H1 (cell line): ENCODE data around the gene IPO13. TPM values are rescaled to one million over a fixed set of nuclear protein-coding genes. Genes with fewer than 3 reads are reported as not detected.

Experiments
- CTCF ChIA-PET: fragments of 300-600 bp; sonication (Branson Sonifier 250); formaldehyde crosslinking; loops from one replicate; lab custom pipeline; 2021; ENCODE audit not compliant: partially characterized antibody; lab: Charles Lee
- POLR2A ChIA-PET: fragments of 300-600 bp; sonication (Branson Sonifier 250); formaldehyde crosslinking; loops from one replicate; lab custom pipeline; 2021; ENCODE audit warnings: inconsistent platforms; ENCODE audit not compliant: partially characterized antibody; lab: Charles Lee
- DNase-seq, 2 experiments: peaks; one replicate each; pipeline versions ENCODE4 v3.0.0 to v3.0.0-alpha.2; 2010 to 2022; ENCODE audit warnings: low spot score in 2 of 2, low read depth in 1 of 2, mixed read lengths in 1 of 2
- FAIRE-seq: peaks from 2 replicates; lab custom pipeline; 2011; peaks lifted over from hg19 to GRCh38; lab: Jason Lieb, UNC
- H2AFZ ChIP-seq: 2 replicates; pipeline ENCODE4 v1.8.1; 2012; ENCODE audit warnings: low read length, inconsistent platforms
- H2AK5ac ChIP-seq: 2 replicates; pipeline ENCODE4 v1.6.1; 2013; ENCODE audit warnings: low read depth, low read length
- H2BK120ac ChIP-seq: replicated peaks from 2 replicates; pipeline ENCODE3; 2013; ENCODE audit warnings: low read depth, low read length, inconsistent platforms
- H2BK12ac ChIP-seq: 2 replicates; pipeline ENCODE4 v1.6.1; 2013; ENCODE audit warnings: low read depth, low read length
- H2BK15ac ChIP-seq: 2 replicates; pipeline ENCODE4 v1.6.1; 2013; ENCODE audit warnings: low read length
- H2BK20ac ChIP-seq: 2 replicates; pipeline ENCODE4 v1.6.1; 2013; ENCODE audit warnings: low read length
- H2BK5ac ChIP-seq: 2 replicates; pipeline ENCODE4 v1.6.1; 2013; ENCODE audit warnings: low read depth, low read length
- H3K14ac ChIP-seq: 2 replicates; pipeline ENCODE4 v1.6.1; 2013; ENCODE audit warnings: inconsistent platforms; ENCODE audit not compliant: insufficient read length
- H3K18ac ChIP-seq: 2 replicates; pipeline ENCODE4 v1.6.1; 2013; ENCODE audit warnings: low read length; ENCODE audit errors: extremely low read depth
- H3K23ac ChIP-seq: 2 replicates; pipeline ENCODE4 v1.6.1; 2013; ENCODE audit warnings: inconsistent platforms; ENCODE audit not compliant: insufficient read length
- H3K23me2 ChIP-seq: 2 replicates; pipeline ENCODE4 v1.6.1; 2013; ENCODE audit warnings: low read depth, low read length
- H3K27ac ChIP-seq: 2 replicates; pipeline ENCODE4 v1.6.1; 2011; ENCODE audit warnings: low read depth, low read length, inconsistent platforms
- H3K27me3 ChIP-seq, 4 experiments: replicated peaks in 1 of 4; 1 replicate in 1 of 4; 2 replicates in 3 of 4; pipeline versions ENCODE4 v1.6.1 to v1.8.1; 2011 to 2013; ENCODE audit warnings: low read length in 3 of 4, mild to moderate bottlenecking in 3 of 4, inconsistent platforms in 2 of 4, mixed read lengths in 2 of 4, moderate library complexity in 1 of 4; ENCODE audit not compliant: control insufficient read depth in 3 of 4, insufficient read depth in 3 of 4; ENCODE audit errors: extremely low read depth in 1 of 4
- H3K36me3 ChIP-seq, 4 experiments: 2 replicates each; pipeline versions ENCODE4 v1.6.1 to v1.8.1; 2011 to 2013; ENCODE audit warnings: mild to moderate bottlenecking in 4 of 4, low read length in 3 of 4, moderate library complexity in 2 of 4, control low read depth in 1 of 4, inconsistent platforms in 1 of 4; ENCODE audit not compliant: insufficient read depth in 4 of 4, control insufficient read depth in 2 of 4
- H3K4ac ChIP-seq: replicated peaks from 2 replicates; pipeline ENCODE3; 2013; ENCODE audit warnings: low read length, low read depth, mixed read lengths, inconsistent platforms; ENCODE audit not compliant: insufficient read length
- H3K4me1 ChIP-seq, 4 experiments: replicated peaks in 1 of 4; 1 replicate in 1 of 4; 2 replicates in 3 of 4; pipeline versions ENCODE4 v1.6.1 to v1.8.1; 2011 to 2013; ENCODE audit warnings: low read length in 3 of 4, inconsistent platforms in 2 of 4, mixed read lengths in 1 of 4; ENCODE audit not compliant: insufficient read depth in 4 of 4, control insufficient read depth in 3 of 4
- H3K4me2 ChIP-seq, 2 experiments: 2 replicates each; pipeline versions ENCODE4 v1.6.1 to v1.8.1; 2011 to 2013; ENCODE audit warnings: low read depth in 2 of 2, low read length in 2 of 2, control low read depth in 1 of 2, inconsistent platforms in 1 of 2, mild to moderate bottlenecking in 1 of 2; ENCODE audit not compliant: insufficient read depth in 1 of 2
- H3K4me3 ChIP-seq, 4 experiments: fragments of 200-600, 300-600 bp in 1 of 4; sonication (generic), shearing (Covaris generic), sonication (Bioruptor Twin) in 1 of 4; 2 replicates each; pipeline versions ENCODE4 v1.5.1 to v1.8.1; 2011 to 2016; ENCODE audit warnings: low read length in 4 of 4, low read depth in 3 of 4, control low read depth in 2 of 4, inconsistent platforms in 2 of 4, mild to moderate bottlenecking in 2 of 4, mixed read lengths in 1 of 4, moderate library complexity in 1 of 4; ENCODE audit not compliant: insufficient read depth in 2 of 4; ENCODE audit errors: extremely low read depth in 1 of 4
- H3K56ac ChIP-seq: replicated peaks from 2 replicates; pipeline ENCODE3; 2013; ENCODE audit warnings: low read depth, mild to moderate bottlenecking, mixed read lengths, low read length, inconsistent platforms; ENCODE audit not compliant: insufficient read length
- H3K79me1 ChIP-seq: 2 replicates; pipeline ENCODE4 v1.6.1; 2013; ENCODE audit warnings: low read depth, low read length, control low read depth
- H3K79me2 ChIP-seq, 2 experiments: 2 replicates each; pipeline versions ENCODE4 v1.6.1 to v1.8.1; 2012 to 2013; ENCODE audit warnings: low read length in 2 of 2, mild to moderate bottlenecking in 2 of 2, inconsistent platforms in 1 of 2; ENCODE audit not compliant: insufficient read depth in 2 of 2, control insufficient read depth in 1 of 2
- H3K9ac ChIP-seq, 4 experiments: replicated peaks in 1 of 4; 1 replicate in 1 of 4; 2 replicates in 3 of 4; pipeline versions ENCODE4 v1.6.1 to v1.8.1; 2011 to 2013; ENCODE audit warnings: low read depth in 3 of 4, low read length in 3 of 4, control low read depth in 2 of 4, mild to moderate bottlenecking in 2 of 4, moderate library complexity in 2 of 4, inconsistent platforms in 1 of 4; ENCODE audit errors: extremely low read depth in 1 of 4
- H3K9me3 ChIP-seq, 2 experiments: 2 replicates each; pipeline versions ENCODE4 v1.6.1 to v1.8.1; 2012 to 2013; ENCODE audit warnings: mild to moderate bottlenecking in 2 of 2, moderate library complexity in 2 of 2, control low read depth in 1 of 2, inconsistent platforms in 1 of 2, low read depth in 1 of 2, low read length in 1 of 2, mixed read lengths in 1 of 2; ENCODE audit not compliant: insufficient read depth in 2 of 2
- H4K20me1 ChIP-seq, 2 experiments: replicated peaks in 1 of 2; 2 replicates each; pipeline versions ENCODE3 to v1.8.1; 2011 to 2013; ENCODE audit warnings: inconsistent platforms in 2 of 2, low read length in 2 of 2, mild to moderate bottlenecking in 1 of 2; ENCODE audit not compliant: insufficient read depth in 2 of 2, control insufficient read depth in 1 of 2
- H4K5ac ChIP-seq: 2 replicates; pipeline ENCODE4 v1.6.1; 2013; ENCODE audit warnings: low read length, low read depth, mixed read lengths, inconsistent platforms; ENCODE audit not compliant: insufficient read length
- H4K8ac ChIP-seq: 2 replicates; pipeline ENCODE4 v1.8.0; 2013; ENCODE audit warnings: mild to moderate bottlenecking, moderate library complexity, low read length, inconsistent platforms; ENCODE audit not compliant: insufficient read depth; ENCODE audit errors: extremely low read depth
- H4K91ac ChIP-seq: replicated peaks from 2 replicates; pipeline ENCODE3; 2013; ENCODE audit warnings: low read length, mixed read lengths, inconsistent platforms; ENCODE audit not compliant: insufficient read length
- CHD1 ChIP-seq: IDR thresholded peaks from 2 replicates; pipeline ENCODE4 v1.6.1; 2012; ENCODE audit warnings: low read depth, low read length, improper control_type of control experiment
- CTBP2 ChIP-seq: IDR thresholded peaks from 2 replicates; pipeline ENCODE4 v1.7.0; 2011; ENCODE audit warnings: borderline replicate concordance, mild to moderate bottlenecking, moderate library complexity, mixed read lengths, low read length; ENCODE audit not compliant: insufficient read depth, insufficient read length
- EP300 ChIP-seq, 2 experiments: IDR thresholded peaks; 1 replicate in 1 of 2; 2 replicates in 1 of 2; pipeline ENCODE4 v1.6.1; 2011 to 2012; ENCODE audit warnings: low read depth in 2 of 2, low read length in 2 of 2, mild to moderate bottlenecking in 2 of 2, borderline replicate concordance in 1 of 2, inconsistent platforms in 1 of 2, moderate library complexity in 1 of 2
- GTF2F1 ChIP-seq: IDR thresholded peaks from 2 replicates; pipeline ENCODE4 v1.6.1; 2012; ENCODE audit warnings: low read depth, low read length, improper control_type of control experiment, borderline replicate concordance
- HDAC6 ChIP-seq: IDR thresholded peaks from one replicate; pipeline ENCODE4 v1.7.1; 2012; ENCODE audit warnings: low read depth, mild to moderate bottlenecking, inconsistent platforms, low read length, moderate library complexity
- KDM1A ChIP-seq: fragments of 200-600, 300-600 bp; sonication (generic); IDR thresholded peaks from 2 replicates; pipeline ENCODE4 v1.7.1; 2016; ENCODE audit warnings: mild to moderate bottlenecking, low read length, borderline replicate concordance
- KDM5A ChIP-seq: fragments of 200-600 bp; IDR thresholded peaks from 2 replicates; pipeline ENCODE4 v1.7.1; 2012; ENCODE audit warnings: mild to moderate bottlenecking, low read length, inconsistent platforms, mixed read lengths
- MAFK ChIP-seq: IDR thresholded peaks from 2 replicates; pipeline ENCODE4 v1.6.1; 2012; ENCODE audit warnings: low read depth, mild to moderate bottlenecking, improper control_type of control experiment, low read length
- MAX ChIP-seq: IDR thresholded peaks from 2 replicates; pipeline ENCODE4 v1.6.1; 2012; ENCODE audit warnings: inconsistent platforms
- POLR2A ChIP-seq, 2 experiments: IDR thresholded peaks; 1 replicate in 1 of 2; 2 replicates in 1 of 2; pipeline ENCODE4 v1.6.1; 2011; ENCODE audit warnings: low read depth in 2 of 2, low read length in 2 of 2, mild to moderate bottlenecking in 2 of 2; ENCODE audit errors: control extremely low read depth in 1 of 2
- POU5F1 ChIP-seq: IDR thresholded peaks from 2 replicates; pipeline ENCODE4 v1.6.1; 2011; ENCODE audit warnings: low read depth, mild to moderate bottlenecking, low read length, moderate library complexity
- RAD21 ChIP-seq, 2 experiments: IDR thresholded peaks in 1 of 2; conservative IDR thresholded peaks in 1 of 2; 2 replicates each; pipeline ENCODE4 v1.6.1; 2011; ENCODE audit warnings: low read depth in 2 of 2, low read length in 2 of 2, improper control_type of control experiment in 1 of 2, inconsistent platforms in 1 of 2, mild to moderate bottlenecking in 1 of 2, moderate library complexity in 1 of 2
- SRF ChIP-seq: IDR thresholded peaks from 2 replicates; pipeline ENCODE4 v1.6.1; 2011; ENCODE audit warnings: mild to moderate bottlenecking, low read depth, low read length, moderate library complexity
- TCF12 ChIP-seq: IDR thresholded peaks from 2 replicates; pipeline ENCODE4 v1.6.1; 2011; ENCODE audit warnings: low read depth, mild to moderate bottlenecking, low read length
- WGBS, 2 experiments: shearing (Covaris generic) in 1 of 2; methylation state at CpG; one replicate each; pipeline versions ENCODE4 v1.1.6 to v1.1.7; 2013 to 2015; ENCODE audit warnings: low lambda C conversion rate in 2 of 2, mixed read lengths in 2 of 2, inconsistent platforms in 1 of 2, low coverage in 1 of 2, missing lambda C conversion rate in 1 of 2; ENCODE audit not compliant: insufficient replicate concordance in 2 of 2, insufficient coverage in 1 of 2, insufficient read length in 1 of 2; ENCODE audit errors: extremely low coverage in 1 of 2, missing lambda C conversion rate in 1 of 2; 5-methylcytosine and 5-hydroxymethylcytosine counted together
- polyA plus RNA-seq, 7 experiments: library from polyadenylated mRNA; depleted of rRNA in 3 of 7; stranded (reverse) in 5 of 7; unstranded in 2 of 7; fragments of >200 nt in 5 of 7; fragments of 200-250 nt in 2 of 7; gene quantifications; 1 replicate in 5 of 7; 2 replicates in 1 of 7; 4 replicates in 1 of 7; pipeline versions ENCODE4 v1.2.1 to v1.2.3, GENCODE V29; 2011 to 2013; ENCODE audit warnings: missing spikeins in 2 of 7, mixed read lengths in 2 of 7
- total RNA-seq: library from RNA; stranded (reverse); fragmentation: NEBNext Ultra II Directional; extraction: Animal tissue kit (Norgen Biotek cat#: 25700); gene quantifications from 2 replicates; pipeline ENCODE4 v1.2.1, GENCODE V29; 2021

Gene IPO13
- total and polyA plus RNA-seq, 2 of the 8 experiments (the other 6 are each of a cell fraction or from before 2014, with no cell fraction given), result 23.0 to 27.0 TPM

- H3K9ac ChIP-seq, result no peak overlapping the region
- H2AFZ ChIP-seq, result no peak overlapping the region
- H3K9me3 ChIP-seq, result no peaks in the 10 kb centered on the region
- H2BK15ac ChIP-seq, result no peak overlapping the region
- WGBS, 2 experiments, result 91% methylated on average over 6 of the region's 6 CpGs; no CpG with 5 or more reads in 1 of the 2 experiments
- no peak overlapping the region for H4K8ac ChIP-seq
- peaks cover 6% of the 10 kb centered on the region; the same call in 1 of the 2 replicates for H3K23me2 ChIP-seq
- DNase-seq (no peak), FAIRE-seq (no peak)
- H3K23ac ChIP-seq, result no peak overlapping the region
- H4K20me1 ChIP-seq, result peaks cover 2% of the 10 kb centered on the region in 2 experiments
- H3K4me3 ChIP-seq, result no peak overlapping the region
- H3K18ac ChIP-seq, result no peak overlapping the region
- ChIA-PET CTCF (interaction anchor here (1.0 to 21.8 kb wide), 5 partner anchors 9 to 51 kb away, joined by 3 to 478 read pairs (median 6); no protein-coding TSS in a partner anchor), POLR2A (interaction anchor here (3.9 to 27.1 kb wide), 3 partner anchors 24 to 34 kb away, joined by 28 to 544 read pairs (median 189); partner anchors contain the start of genes ATP6V0B, B4GALT2, DPH2 and SLC6A9)
- no peak overlapping the region for H3K4ac ChIP-seq
- H3K56ac ChIP-seq, result no peak overlapping the region
- H4K5ac ChIP-seq, result no peak overlapping the region
- peaks cover 0 to 10% (median 3%) of the 10 kb centered on the region in 4 experiments; a peak in 4 of 8 replicates for H3K36me3 ChIP-seq
- H2BK12ac ChIP-seq, result no peak overlapping the region
- no peak overlapping the region for H3K14ac ChIP-seq
- H3K79me2 ChIP-seq, result no peaks in the 10 kb centered on the region
- no peak overlapping the region for H2BK120ac ChIP-seq
- no peak overlapping the region for H2BK20ac ChIP-seq
- H3K27me3 ChIP-seq, result no peaks in the 10 kb centered on the region
- no peak overlapping the region for H2BK5ac ChIP-seq
- H4K91ac ChIP-seq, result no peak overlapping the region
- no peak overlapping the region for H2AK5ac ChIP-seq
- no peak overlapping the region for H3K27ac ChIP-seq
- peaks cover 0 to 4% (median 0%) of the 10 kb centered on the region in 4 experiments; a peak in 5 of 7 replicates for H3K4me1 ChIP-seq
- H3K4me2 ChIP-seq, result no peak overlapping the region
- H3K79me1 ChIP-seq, result no peaks in the 10 kb centered on the region
- TF ChIP-seq EP300 (IDR thresholded peaks at IDR 0.05; ENCODE audit: borderline replicate concordance in 1 of 2, low read depth in 2 of 2, low read length in 2 of 2), result no peak
- no peak for TF ChIP-seq POLR2A (IDR thresholded peaks at IDR 0.05; ENCODE audit: control extremely low read depth in 1 of 2, low read depth in 2 of 2, low read length in 2 of 2)
- TF ChIP-seq CTBP2, result no peak
- no peak for TF ChIP-seq CHD1
- TF ChIP-seq KDM1A, result no peak
- TF ChIP-seq KDM5A, result no peak
- TF ChIP-seq SRF, result no peak
- TF ChIP-seq MAFK, result no peak
- no peak for TF ChIP-seq HDAC6
- no peak for TF ChIP-seq MAX
- TF ChIP-seq TCF12, result no peak
- TF ChIP-seq POU5F1, result no peak
- no peak for TF ChIP-seq RAD21 (IDR thresholded peaks at IDR 0.05 in 1 of 2, conservative IDR thresholded peaks at IDR 0.05 in 1 of 2; ENCODE audit: low read depth in 2 of 2, low read length in 2 of 2)
- no peak for TF ChIP-seq GTF2F1
Measured at GRCh38 chr1:43996733-43997115, 50.0 kb downstream of the IPO13 start.
